ENCODE results near the gene DBNDD1.
"Not testable (repeated sequence)": the region's sequence is repeated elsewhere in the genome, so short reads cannot be mapped to it uniquely, and the experiment has no call there.

DBNDD1 gene

DNA sequence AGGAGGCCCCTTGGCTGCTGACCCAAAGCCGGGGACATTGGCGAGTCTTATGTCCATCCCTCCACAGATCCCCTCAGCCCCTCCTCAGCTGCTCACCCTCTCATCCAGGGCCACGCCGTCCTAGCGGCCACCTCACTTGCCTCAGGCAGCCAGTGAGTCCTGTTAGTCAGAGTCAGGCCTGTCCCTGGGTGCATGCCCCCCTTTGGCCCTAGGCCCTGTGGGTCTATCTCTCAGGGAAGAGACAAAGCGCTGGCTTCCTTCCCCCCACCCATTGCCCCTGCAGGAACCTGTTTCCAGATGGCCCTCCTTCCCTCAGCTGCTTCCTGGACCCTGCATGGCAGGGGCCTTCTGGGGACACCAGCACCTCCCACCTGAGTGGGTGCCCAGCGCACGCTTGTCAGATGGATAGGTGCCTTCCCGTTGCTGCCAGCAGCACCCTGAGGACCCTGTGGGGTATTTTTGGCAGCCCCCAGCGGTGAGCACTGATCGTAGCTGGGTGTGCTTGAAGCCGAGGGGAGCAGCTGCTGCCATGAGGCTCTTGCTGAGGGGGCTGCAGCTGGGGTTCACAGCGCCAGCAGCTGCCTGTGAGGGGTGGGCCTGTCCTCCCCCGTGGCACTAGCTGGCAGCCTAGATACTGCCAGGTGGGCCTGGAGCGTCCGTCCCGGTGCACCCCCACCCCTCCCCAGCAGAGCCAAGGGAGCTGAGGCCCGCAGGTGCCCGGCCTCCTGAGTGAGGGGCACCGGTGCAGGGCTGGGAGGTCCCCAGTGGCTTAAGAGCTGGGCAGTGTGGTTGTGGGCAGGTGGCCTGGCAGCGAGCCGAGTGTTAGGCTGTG lies 8.4 kb downstream of the DBNDD1 start:
- DNase-seq = no peak

- DNase-seq = no peak
Observed at GRCh38 chr16:90009172-90009899, 9.9 kb downstream of the DBNDD1 start.

DNA sequence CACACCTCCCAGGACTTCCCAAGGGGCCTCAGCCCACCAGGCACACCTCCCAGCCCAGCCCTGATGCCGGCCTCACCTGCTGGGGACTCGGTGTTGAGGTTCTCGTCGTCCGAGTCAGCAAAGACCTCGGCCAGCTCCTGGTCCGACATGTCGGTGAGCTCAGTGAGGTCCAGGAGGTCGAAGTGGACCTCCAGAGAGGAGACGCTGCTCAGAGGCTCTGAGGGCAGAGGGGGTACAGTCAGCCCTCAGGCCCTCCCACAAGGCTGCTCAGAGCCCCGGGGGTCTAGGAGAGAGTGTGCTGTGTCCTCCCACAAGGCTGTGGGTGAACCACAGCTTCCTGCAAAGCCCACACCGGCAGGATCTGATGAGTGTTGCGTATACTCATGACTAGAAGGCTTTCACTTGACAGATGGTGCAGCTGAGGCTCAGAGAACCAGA lies 10.5 kb downstream of the DBNDD1 start:
- DNase-seq = no peak

GRCh38 chr16:90007635-90008234 lies 11.5 kb downstream of the DBNDD1 start:
- DNase-seq = not testable (repeated sequence)

DNA sequence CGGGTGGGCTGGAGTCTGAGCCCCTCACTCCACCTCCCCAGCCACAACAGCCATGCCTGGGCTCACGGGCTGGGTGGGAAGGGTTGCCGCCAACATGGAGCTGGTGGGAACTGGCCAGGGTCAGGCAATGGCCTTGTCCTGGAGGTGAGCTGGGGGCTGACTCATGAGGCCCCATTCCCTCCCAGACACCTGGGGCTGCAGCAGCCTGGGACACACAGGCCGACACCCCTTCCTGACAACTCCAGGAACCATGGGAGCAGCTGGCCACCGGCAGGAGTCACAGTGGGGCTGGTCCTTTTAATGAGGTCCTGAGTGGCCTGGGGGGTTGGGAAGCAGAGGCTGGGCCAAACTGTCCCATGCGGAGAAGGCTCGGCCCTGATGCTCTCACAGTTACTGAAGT lies 12.2 kb downstream of the DBNDD1 start:
- no peak for DNase-seq

DNA sequence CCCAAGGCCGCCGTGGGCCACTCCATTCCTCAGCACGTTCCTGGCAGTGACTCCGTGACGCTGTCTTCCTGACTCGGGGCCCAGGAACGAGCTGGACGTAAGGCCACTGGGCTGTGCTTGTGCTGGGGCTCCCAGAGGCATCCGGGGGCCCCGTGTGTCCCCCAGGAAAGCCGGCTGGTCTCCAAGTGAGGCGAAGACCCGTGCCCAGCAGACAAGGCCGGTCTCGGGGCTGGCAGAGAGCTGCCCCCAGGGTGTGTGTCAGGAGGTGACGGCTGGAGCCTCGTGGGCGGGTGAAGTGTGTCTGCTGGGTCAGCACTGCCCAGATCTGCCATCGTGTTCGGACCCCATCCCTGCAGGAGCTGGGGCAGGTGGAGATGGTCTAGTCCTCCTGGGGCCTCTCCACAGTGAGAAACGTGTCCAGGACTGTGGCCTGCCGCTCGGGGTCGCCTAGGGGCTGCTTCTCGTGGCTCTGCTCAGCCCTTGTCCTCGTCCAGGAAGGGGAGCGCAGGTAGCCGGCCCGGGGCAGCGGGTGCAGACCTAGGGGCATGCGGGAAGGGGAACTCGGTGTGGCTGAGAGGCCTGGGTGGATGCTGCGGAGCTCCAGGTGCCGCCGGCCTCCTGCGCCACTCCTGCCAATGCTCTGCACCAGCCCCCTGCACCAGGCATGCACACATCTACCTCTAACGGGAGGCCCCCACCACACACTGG lies 13.1 kb downstream of the DBNDD1 start:
- DNase-seq = no peak

DNA sequence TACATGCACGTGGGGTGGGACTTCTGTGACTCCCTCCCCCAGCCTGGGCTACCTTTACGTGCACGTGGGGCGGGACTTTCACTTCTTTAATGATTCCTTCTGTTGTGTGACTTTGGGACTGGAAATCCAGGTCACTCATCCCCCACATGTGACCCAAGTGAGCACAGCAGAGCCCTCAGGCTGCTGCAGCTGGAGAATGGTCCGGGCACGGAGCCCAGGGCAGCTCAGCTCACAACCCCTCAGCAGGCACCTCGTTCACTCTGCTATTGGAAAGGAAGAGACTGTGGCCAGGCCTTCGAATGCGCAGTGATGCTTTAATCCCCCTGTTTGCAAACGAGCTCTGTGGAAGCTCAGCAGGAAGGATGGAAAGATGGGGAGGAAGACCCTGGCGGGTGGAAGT lies 14.7 kb downstream of the DBNDD1 start:
- DNase-seq = peak; percentile 57

- DNase-seq = peak; percentile 34
Observed at GRCh38 chr16:90002759-90003158, 16.5 kb downstream of the DBNDD1 start.

GRCh38 chr16:90001761-90002503 lies 17.3 kb downstream of the DBNDD1 start:
- no peak for DNase-seq

DNA sequence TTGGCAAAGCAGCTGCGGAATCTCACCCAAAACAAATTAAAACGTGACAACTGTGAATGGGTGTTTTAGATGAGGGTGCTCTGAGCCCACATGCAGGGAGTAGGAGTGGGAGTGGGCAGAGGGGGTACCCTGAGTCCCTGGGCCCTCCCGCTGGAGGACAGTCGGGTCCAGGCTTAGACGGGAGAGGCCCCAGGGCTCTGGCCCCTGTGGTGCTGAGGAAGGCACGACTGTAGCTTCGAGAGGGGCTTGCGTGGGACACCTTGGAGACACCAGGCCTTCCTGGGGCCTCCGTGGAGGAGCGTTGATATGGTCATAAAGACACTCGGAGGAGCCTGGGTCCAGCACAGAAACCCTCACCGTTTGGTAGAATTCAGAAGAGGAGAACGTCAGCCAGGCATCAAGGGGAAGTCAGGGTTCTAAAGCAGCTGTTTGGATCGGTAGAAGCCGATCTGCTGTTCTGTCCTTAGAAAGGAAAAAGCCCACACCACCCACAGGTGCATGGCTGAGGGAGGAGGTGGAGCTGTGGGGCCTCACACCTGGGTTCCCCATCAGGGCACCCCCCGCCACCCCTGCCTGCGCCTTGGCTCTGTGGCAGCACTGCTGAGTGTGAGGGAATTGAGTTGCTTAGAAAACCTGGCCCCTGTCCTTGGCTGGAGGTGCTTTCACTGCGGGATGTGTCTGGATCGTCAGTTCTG lies 18.4 kb downstream of the DBNDD1 start:
- no peak for DNase-seq

GRCh38 chr16:89999831-90000574 lies 19.3 kb downstream of the DBNDD1 start:
- DNase-seq = no peak

DNA sequence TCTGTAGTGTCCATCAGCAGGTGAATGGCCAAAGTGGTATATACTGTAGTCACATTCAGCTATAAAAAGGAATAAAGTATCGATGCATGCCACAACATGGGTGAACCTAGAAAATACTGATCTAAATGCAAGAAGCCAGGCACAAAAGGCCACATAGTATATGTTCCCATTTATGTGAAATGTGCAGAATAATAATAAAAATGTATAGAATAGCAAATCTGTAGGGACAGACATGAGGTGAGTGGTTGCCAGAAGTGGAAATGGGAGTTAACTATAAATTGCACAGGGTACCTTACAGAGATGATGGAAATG lies 23.1 kb downstream of the DBNDD1 start:
- DNase-seq = no peak

DNA sequence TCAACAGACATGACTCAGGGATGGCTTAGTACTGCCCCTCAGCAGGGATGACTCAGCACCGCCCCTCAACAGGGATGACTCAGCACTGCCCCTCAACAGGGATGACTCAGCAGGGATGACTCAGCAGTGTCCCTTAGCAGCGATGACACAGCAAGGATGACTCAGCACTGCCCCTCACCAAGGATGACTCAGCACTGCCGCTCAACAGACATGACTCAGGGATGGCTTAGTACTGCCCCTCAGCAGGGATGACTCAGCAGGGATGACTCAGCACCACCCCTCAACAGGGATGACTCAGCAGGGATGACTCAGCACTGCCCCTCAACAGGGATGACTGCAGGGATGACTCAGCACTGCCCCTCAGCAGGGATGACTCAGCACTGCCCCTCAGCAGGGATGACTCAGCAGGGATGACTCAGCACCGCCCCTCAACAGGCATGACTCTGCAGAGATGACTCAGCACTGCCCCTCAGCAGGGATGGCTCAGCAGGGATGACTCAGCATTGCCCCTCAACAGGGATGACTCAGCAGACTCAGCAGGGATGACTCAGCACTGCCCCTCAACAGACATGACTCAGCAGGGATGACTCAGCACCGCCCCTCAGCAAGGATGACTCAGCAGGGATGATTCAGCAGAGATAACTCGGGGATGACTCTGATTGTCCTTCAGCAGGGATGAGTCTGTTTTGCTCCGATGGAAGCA lies 23.6 kb downstream of the DBNDD1 start:
- peak; percentile 60 for DNase-seq

DNA sequence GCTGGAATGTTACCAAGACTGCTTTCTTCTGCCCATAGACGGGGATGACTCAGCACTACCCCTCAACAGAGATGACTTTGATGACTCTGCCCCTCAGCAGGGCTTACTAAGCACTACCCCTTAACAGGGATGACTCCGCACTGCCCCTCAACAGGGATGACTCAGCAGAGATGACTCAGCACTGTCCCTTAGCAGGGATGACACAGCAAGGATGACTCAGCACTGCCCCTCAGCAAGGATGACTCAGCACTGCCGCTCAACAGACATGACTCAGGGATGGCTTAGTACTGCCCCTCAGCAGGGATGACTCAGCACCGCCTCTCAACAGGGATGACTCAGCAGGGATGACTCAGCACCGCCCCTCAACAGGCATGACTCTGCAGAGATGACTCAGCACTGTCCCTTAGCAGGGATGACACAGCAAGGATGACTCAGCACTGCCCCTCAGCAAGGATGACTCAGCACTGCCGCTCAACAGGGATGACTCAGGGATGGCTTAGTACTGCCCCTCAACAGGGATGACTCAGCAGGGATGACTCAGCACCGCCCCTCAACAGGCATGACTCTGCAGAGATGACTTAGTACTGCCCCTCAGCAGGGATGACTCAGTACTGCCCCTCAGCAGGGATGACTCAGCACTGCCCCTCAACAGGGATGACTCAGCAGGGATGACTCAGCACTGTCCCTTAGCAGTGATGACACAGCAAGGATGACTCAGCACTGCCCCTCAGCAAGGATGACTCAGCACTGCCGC lies 24.4 kb downstream of the DBNDD1 start:
- DNase-seq = peak; percentile 74

GRCh38 chr16:89994389-89994720 lies 24.9 kb downstream of the DBNDD1 start:
- no peak for DNase-seq

- DNase-seq = peak; percentile 42
Observed at GRCh38 chr16:89993971-89994370, 25.3 kb downstream of the DBNDD1 start.

DNA sequence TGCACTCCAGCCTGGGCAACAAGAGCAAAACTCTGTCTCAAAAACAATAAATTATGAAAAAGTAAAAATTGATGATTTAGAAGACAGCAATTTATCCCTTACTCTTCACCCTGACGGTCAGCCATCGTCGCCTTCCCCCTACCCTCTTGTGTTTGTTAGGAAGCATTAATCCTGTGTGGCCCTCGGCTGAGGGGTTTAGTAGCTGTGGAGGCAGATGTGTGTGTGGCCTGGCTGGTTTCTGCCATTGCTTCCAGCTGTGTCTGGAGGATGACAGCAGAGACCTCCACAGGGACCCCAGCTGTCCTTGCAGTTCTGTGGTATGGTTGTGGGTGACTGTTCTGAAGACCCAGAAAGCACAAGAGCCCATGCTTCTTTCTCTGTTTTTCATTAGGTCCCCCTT lies 25.9 kb downstream of the DBNDD1 start:
- DNase-seq = no peak

DNA sequence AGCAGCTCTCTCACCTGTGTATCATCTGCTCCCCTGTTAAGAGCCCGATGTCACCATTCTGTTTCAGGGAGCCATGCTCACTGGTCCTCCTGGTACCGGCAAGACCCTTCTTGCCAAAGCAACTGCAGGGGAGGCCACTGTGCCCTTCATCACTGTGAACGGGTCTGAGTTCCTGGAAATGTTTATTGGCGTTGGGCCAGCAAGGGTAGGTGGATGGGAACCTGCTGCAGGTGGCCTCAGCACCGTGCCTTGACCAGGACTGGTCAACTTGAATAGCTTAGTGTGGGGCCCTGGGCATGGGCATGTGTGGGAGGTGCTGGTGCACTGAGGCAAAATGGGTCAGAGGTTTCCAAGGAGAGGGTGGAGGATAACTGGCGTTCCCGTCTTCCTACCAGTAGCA lies 28.5 kb downstream of the DBNDD1 start:
- DNase-seq = no peak

DNA sequence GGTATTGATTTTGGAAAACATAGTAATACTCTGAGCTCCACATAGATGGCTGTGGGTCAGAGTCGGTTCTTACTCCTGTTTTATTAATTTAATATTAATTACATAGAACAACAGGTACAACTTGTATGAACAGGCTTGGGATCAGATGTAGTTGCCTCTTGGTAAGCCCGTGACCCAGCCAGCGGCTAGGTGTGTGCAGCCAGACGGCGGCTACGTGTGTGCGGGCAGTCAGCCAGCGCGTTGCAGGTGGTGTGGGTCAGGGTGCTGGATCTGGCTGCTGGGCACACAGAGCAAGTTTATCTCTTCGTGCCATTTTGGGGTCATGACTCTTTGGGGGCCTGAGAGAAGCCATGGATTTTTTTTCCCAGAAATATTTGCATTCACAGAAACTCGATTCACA lies 30.3 kb downstream of the DBNDD1 start:
- no peak for DNase-seq

DNA sequence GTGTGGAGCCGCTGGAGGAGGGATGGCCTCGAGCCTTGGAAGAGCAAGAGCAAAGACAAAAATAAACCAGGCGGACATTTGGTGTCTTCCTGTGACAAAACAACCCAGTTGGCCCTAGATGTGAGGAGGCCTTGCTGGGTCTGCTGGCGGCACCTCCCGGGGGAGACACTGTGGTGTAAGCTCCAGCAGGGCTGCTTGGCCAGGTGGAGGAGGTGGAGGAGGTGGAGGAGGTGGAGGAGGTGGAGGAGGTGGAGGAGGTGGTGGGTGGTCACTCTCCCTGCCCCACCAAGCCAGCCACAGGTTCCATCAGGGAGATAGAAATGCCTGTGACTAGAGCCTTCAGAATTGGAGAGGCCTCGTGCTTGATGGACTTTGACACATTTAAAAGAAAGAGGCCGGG lies 32.1 kb downstream of the DBNDD1 start:
- no peak for DNase-seq

All from NCI-H69 (cell line).